Skeletal muscle tissue (tissue), 4 donors: ENCODE data around the gene SYNJ2. TPM values are rescaled to one million over a fixed set of nuclear protein-coding genes. Genes with fewer than 3 reads are reported as not detected.

ENCODE experiments used
- H3K27ac ChIP-seq: one replicate; pipeline ENCODE4 v1.7.0; 2013; ENCODE audit warnings: mild to moderate bottlenecking, low read depth, low read length, inconsistent platforms
- H3K27me3 ChIP-seq, 3 donors: one replicate each; pipeline ENCODE4 v1.7.0; 2013; ENCODE audit warnings: low read length in 3 of 3; ENCODE audit not compliant: control insufficient read depth in 3 of 3, insufficient read depth in 3 of 3
- H3K36me3 ChIP-seq, 3 donors: one replicate each; pipeline ENCODE4 v1.7.0; 2013; ENCODE audit warnings: low read length in 3 of 3; ENCODE audit not compliant: control insufficient read depth in 3 of 3, insufficient read depth in 3 of 3
- H3K4me1 ChIP-seq, 3 donors: one replicate each; pipeline ENCODE4 v1.7.0; 2013; ENCODE audit warnings: low read length in 3 of 3, mild to moderate bottlenecking in 3 of 3; ENCODE audit not compliant: control insufficient read depth in 3 of 3, insufficient read depth in 3 of 3
- H3K4me3 ChIP-seq, 3 donors: one replicate each; pipeline ENCODE4 v1.7.0; 2013; ENCODE audit warnings: low read length in 3 of 3
- H3K9ac ChIP-seq, 3 donors: one replicate each; pipeline ENCODE4 v1.7.0; 2013; ENCODE audit warnings: low read length in 3 of 3, mild to moderate bottlenecking in 3 of 3, moderate library complexity in 2 of 3, low read depth in 1 of 3
- H3K9me3 ChIP-seq, 3 donors: one replicate each; pipeline ENCODE4 v1.7.0; 2013; ENCODE audit warnings: low read length in 3 of 3; ENCODE audit not compliant: control insufficient read depth in 3 of 3
- total RNA-seq: library from RNA; depleted of rRNA; stranded (reverse); fragments of >200 nt; gene quantifications from one replicate; pipeline ENCODE4 v1.2.3, GENCODE V29; 2014
- donor health status: Osteomylitis.

Gene SYNJ2
- total RNA-seq, 1 donor from 2014 or later = 8.4 TPM

GRCh38 chr6:158044525-158044888 is 62.8 kb downstream of the SYNJ2 start:
- Histone ChIP-seq H3K4me3 (peak overlapping the region in 2 of 3 donors; percentile 64 to 82), H3K4me1 (peaks cover 47 to 78% (median 68%) of the 10 kb centered on the region in 3 donors), H3K27ac (peak overlapping the region; percentile 94)

GRCh38 chr6:158046201-158047126 is 64.8 kb downstream of the SYNJ2 start:
- peaks cover 45 to 75% (median 62%) of the 10 kb centered on the region in 3 donors for H3K4me1 ChIP-seq

More at GRCh38 chr6:158044525-158044888, 62.8 kb downstream of the SYNJ2 start:
- Histone ChIP-seq H3K9me3 (no peaks in the 10 kb centered on the region), H3K36me3 (peaks cover 0 to 2% (median 0%) of the 10 kb centered on the region in 3 donors), H3K27me3 (no peaks in the 10 kb centered on the region), H3K9ac (peak overlapping the region in 2 of 3 donors; percentile 69 to 94)

GRCh38 chr6:158047127-158047518 is 65.5 kb downstream of the SYNJ2 start:
- Histone ChIP-seq H3K27me3 (no peaks in the 10 kb centered on the region), H3K4me1 (peaks cover 43 to 69% (median 56%) of the 10 kb centered on the region in 3 donors), H3K9me3 (no peaks in the 10 kb centered on the region), H3K27ac (peak overlapping the region; percentile 47), H3K9ac (peak overlapping the region in 2 of 3 donors; percentile 7 to 76), H3K36me3 (peaks cover 0 to 4% (median 0%) of the 10 kb centered on the region in 3 donors), H3K4me3 (peak overlapping the region in 2 of 3 donors; percentile 34 to 54)

More at GRCh38 chr6:158046201-158047126, 64.8 kb downstream of the SYNJ2 start:
- no peaks in the 10 kb centered on the region for H3K27me3 ChIP-seq
- H3K9me3 ChIP-seq = no peaks in the 10 kb centered on the region
- peak overlapping the region; percentile 7 to 76 (median 23) for H3K9ac ChIP-seq
- peak overlapping the region; percentile 18 to 54 (median 34) for H3K4me3 ChIP-seq
- peak overlapping the region; percentile 47 for H3K27ac ChIP-seq
- H3K36me3 ChIP-seq = peaks cover 0 to 4% (median 0%) of the 10 kb centered on the region in 3 donors

- Histone ChIP-seq H3K27me3 (no peaks in the 10 kb centered on the region), H3K9me3 (no peaks in the 10 kb centered on the region), H3K27ac (peak overlapping the region; percentile 47), H3K4me1 (peaks cover 38 to 63% (median 50%) of the 10 kb centered on the region in 3 donors), H3K9ac (no peak overlapping the region), H3K4me3 (no peak overlapping the region), H3K36me3 (peaks cover 0 to 4% (median 0%) of the 10 kb centered on the region in 3 donors)
These were observed 66.1 kb downstream of the SYNJ2 start for GRCh38 chr6:158047563-158048323.

- Histone ChIP-seq H3K27ac (no peak overlapping the region), H3K9me3 (no peaks in the 10 kb centered on the region), H3K27me3 (no peaks in the 10 kb centered on the region), H3K36me3 (peaks cover 0 to 4% (median 0%) of the 10 kb centered on the region in 3 donors), H3K4me3 (no peak overlapping the region), H3K4me1 (peaks cover 31 to 54% (median 43%) of the 10 kb centered on the region in 3 donors), H3K9ac (no peak overlapping the region)
These were observed 66.9 kb downstream of the SYNJ2 start for GRCh38 chr6:158048589-158048988.

- H3K27ac ChIP-seq = no peak overlapping the region
These were observed 67.7 kb downstream of the SYNJ2 start for GRCh38 chr6:158049055-158050028.

GRCh38 chr6:158050107-158050735 is 68.6 kb downstream of the SYNJ2 start:
- no peak overlapping the region for H3K4me3 ChIP-seq
- peaks cover 0 to 9% (median 0%) of the 10 kb centered on the region in 3 donors for H3K36me3 ChIP-seq
- no peak overlapping the region for H3K27ac ChIP-seq
- no peaks in the 10 kb centered on the region for H3K9me3 ChIP-seq
- no peaks in the 10 kb centered on the region for H3K27me3 ChIP-seq
- H3K9ac ChIP-seq = peak overlapping the region in 1 of 3 donors; percentile 28
- peaks cover 24 to 42% (median 31%) of the 10 kb centered on the region in 3 donors for H3K4me1 ChIP-seq

More at GRCh38 chr6:158049055-158050028, 67.7 kb downstream of the SYNJ2 start:
- Histone ChIP-seq H3K9ac (no peak overlapping the region), H3K36me3 (peaks cover 0 to 6% (median 0%) of the 10 kb centered on the region in 3 donors), H3K4me3 (no peak overlapping the region), H3K9me3 (no peaks in the 10 kb centered on the region), H3K27me3 (no peaks in the 10 kb centered on the region), H3K4me1 (peaks cover 25 to 47% (median 35%) of the 10 kb centered on the region in 3 donors)

- Histone ChIP-seq H3K27ac (no peak overlapping the region), H3K4me3 (no peak overlapping the region), H3K27me3 (no peaks in the 10 kb centered on the region), H3K9ac (peak overlapping the region in 2 of 3 donors; percentile 12 to 28), H3K4me1 (peaks cover 24 to 37% (median 29%) of the 10 kb centered on the region in 3 donors), H3K36me3 (peaks cover 0 to 9% (median 0%) of the 10 kb centered on the region in 3 donors), H3K9me3 (no peaks in the 10 kb centered on the region)
These were observed 69.3 kb downstream of the SYNJ2 start for GRCh38 chr6:158050955-158051354.
